Measurements from ENCODE around the gene CD79A.

The CD79A gene

DNA sequence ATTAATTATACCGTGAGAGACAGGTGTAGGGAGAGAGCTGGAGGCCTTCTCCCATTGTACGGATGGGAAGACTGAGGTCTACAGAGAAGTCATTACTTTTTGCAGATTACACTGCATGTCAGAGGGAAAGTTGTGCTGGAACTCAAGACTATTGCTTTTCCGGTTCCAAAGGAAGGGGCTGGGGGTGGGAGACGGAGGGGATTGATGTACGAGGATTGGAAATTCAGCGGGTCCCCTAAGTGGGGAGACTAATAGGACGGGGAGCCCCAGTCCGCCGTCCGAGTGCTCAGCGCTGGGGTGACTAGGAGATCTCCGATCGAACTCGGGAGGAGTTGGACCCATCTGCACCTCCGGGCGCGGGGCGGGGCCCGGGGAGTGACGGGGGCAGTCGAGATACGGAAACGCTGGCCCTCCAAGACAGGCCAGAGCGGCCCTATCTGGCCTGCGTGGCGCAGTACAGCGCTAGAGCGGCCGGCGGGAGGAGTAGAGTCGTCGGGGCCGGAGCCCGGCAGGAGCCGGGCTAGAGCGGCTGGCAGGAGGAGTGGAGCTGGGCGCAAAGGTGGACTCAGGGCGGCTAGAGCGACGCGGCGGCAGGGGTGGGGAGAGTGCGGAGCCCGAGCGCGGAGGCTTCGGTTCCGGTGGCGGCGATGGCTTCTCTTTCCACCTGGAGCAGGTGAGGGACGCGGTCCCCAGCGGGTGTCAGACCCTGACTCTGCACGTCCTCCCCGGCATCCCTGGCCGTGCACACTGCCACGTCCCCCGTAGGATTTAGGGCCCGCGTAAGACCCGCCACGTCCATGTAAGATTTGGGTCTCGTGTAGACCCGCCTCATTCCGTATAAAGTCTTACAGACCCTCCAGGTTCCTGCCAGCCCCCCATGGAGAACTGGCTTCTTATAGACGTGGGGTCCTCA is 7.0 kb downstream of the CD79A start:
- DNase-seq (ENCODE audit: low read depth): peak; percentile 93

DNA sequence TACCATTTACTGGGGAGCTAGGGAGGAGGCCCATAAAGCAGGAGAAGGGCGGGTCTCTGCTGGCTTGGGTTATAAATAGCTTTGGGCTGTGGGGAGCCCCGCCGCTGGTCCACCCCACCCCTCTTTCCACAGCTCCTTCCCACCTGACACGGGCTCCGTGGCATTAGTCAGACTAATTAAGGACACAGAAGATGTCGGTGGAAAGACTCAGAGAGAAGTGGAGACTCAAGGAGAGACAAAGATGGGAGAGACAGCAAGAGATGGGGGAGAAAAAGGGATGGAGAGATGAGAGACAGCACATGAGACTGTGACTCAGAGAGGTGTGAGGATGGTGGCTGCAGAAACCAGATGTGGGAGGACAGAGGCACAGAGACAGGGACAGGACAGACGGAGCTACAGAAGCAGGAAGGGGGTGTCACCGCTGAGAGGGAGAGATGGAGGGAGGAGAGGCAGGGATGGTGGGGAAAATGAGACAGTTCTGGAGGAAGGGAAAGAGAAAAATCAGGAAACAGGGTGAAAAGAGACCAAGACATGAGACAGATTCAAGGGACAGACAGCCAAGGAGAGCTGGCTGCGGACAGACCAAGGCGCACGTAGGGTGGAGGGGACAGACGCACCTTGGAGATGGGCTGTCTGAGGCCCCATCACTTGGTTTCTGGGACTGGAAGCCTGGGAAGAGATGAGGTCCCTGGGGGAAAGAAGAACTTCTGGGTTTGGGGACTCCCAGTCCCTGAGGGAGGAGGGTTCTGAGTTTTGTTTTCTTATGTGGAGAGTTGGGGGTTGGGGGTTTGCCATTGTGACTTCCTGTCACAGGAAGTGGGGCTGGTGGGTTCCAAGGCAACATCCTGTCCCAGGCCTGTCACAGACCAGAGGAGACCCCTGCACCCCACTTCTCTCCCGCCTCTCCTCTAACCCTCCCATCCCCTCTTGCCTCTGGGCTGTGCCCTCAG is 10.0 kb downstream of the CD79A start:
- no peak for DNase-seq (ENCODE audit: low read depth)

GRCh38 chr19:41887711-41888382 is 10.8 kb downstream of the CD79A start:
- DNase-seq (ENCODE audit: low read depth): peak; percentile 81

DNA sequence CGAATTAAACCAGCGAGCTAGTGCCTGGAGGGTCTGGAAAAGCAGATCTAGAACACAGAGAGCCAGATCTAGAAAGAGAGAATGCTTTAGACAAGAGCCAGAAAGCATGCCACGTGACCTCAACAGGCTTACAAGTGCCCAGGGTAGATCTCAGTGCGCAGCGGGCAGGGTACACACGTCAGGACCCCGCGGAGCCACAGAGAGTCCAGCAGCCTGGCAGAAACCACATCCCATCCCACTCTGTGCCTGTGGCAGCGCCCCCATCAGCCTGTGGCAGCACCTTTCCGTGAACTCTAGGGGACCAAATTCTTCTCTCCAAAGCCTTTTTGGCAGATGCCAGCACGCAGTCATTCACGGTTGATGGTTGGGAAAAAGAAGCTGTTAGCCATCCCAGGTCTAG is 11.8 kb downstream of the CD79A start:
- no peak for DNase-seq (ENCODE audit: low read depth)

GRCh38 chr19:41889896-41890295 is 12.8 kb downstream of the CD79A start:
- no peak for DNase-seq (ENCODE audit: low read depth)

GRCh38 chr19:41890936-41891335 is 13.9 kb downstream of the CD79A start:
- no peak for DNase-seq (ENCODE audit: low read depth)

DNA sequence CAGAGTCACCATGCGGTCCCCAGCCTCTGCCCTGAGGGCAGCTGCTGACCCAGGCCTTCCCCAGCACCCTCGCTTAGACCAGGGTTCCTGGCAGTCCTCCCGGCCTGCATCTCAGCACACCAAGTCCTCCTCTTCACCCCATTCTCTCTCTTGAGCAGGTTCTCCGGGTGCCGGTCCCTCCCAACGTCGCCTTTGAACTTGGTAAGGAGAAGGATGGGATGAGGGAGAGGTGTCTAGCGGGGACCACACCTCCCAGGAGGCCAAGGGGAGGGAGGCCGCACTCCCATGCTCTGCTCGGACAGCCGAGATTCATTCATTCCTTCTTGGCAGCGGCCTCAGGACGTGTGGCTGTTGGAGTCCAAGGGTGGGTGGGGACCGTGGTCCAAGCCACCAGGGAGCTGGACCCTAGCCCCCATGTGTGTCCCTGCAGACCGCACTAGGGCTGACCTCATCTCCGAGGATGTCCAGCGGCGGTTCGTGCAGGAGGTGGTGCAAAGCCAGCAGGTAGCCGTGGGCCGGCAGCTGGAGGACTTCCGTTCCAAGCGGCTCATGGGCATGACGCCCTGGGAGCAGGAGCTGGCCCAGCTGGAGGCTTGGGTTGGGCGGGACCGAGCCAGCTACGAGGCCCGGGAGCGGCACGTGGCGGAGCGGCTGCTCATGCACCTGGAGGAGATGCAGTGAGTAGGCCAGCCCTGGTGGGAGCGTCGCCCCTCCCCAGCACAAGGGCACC is 15.3 kb downstream of the CD79A start:
- no peak for DNase-seq (ENCODE audit: low read depth)

DNA sequence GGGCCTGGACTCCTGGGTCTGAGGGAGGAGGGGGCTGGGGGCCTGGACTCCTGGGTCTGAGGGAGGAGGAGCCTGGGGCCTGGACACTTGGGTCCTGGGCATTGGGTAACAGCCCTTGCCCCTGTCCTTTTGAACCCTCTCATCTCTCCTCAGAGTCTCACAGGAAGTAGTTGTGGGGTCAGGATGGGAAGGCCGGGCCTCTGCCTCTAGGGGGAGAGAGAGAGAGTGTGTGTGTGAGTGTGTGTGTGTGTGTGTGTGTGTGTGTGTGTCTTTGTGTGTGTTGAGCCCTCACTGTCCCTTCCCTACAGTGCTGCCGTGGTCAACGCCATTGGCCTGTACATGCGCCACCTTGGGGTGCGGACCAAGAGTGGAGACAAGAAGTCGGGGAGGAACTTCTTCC is 16.8 kb downstream of the CD79A start:
- no peak for DNase-seq (ENCODE audit: low read depth)

DNA sequence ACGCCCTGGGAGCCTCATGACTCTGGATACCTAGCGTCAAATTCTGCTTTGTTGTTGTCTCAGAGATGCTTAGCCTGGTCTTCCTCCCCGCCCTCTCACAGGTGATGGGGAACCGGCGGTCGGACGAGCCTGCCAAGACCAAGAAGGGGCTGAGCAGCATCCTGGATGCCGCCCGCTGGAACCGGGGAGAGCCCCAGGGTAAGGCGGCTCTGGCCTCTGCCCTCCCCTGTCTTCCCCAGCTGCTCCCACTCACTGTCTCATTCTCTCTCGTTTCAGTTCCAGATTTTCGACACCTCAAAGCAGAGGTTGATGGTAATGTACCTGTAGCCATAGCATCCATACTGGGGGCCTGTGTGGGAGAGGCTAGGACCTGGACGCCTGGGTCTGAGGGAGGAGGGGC is 17.3 kb downstream of the CD79A start:
- no peak for DNase-seq (ENCODE audit: low read depth)

GRCh38 chr19:41895745-41896580 is 18.9 kb downstream of the CD79A start:
- no peak for DNase-seq (ENCODE audit: low read depth)

DNA sequence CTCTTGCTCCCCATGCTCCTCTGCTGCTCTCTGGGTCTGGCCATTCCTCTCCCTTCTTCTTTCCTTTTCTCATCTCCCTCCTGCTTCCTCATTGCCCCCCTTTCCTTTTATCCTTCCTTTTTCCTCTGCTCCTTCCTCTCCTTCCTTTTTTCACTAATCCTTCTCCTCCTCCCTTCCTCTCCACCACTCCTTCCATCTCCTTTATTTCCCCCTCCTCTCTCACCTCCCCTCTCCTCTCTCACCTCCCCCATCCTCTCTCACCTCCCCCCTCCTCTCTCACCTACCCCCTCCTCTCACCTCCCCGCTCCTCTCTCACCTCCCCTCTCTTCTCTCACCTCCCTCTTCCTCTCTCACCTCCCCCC is 19.5 kb downstream of the CD79A start:
- no peak for DNase-seq (ENCODE audit: low read depth)

- no peak for DNase-seq (ENCODE audit: low read depth)
Measured at GRCh38 chr19:41897181-41897580, 20.1 kb downstream of the CD79A start.

- no peak for DNase-seq (ENCODE audit: low read depth)
Measured at GRCh38 chr19:41897820-41898219, 20.7 kb downstream of the CD79A start.

DNA sequence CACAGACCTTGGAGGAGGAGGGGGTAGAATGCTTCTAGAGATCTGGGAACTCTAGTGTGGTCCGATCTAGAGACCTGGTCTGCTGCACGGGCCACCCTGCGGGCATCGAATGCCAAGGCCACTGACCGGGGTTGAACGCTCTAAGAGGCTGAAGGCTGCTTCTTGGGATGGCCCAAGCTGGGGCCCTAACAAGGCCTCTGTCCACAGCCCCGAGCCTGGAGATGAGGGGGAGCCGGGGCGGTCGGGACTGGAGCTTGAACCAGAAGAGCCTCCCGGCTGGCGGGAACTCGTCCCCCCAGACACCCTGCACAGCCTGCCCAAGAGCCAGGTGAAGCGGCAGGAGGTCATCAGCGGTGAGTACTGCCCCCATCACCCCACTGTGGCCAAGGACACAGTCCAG is 21.2 kb downstream of the CD79A start:
- DNase-seq (ENCODE audit: low read depth): no peak

DNA sequence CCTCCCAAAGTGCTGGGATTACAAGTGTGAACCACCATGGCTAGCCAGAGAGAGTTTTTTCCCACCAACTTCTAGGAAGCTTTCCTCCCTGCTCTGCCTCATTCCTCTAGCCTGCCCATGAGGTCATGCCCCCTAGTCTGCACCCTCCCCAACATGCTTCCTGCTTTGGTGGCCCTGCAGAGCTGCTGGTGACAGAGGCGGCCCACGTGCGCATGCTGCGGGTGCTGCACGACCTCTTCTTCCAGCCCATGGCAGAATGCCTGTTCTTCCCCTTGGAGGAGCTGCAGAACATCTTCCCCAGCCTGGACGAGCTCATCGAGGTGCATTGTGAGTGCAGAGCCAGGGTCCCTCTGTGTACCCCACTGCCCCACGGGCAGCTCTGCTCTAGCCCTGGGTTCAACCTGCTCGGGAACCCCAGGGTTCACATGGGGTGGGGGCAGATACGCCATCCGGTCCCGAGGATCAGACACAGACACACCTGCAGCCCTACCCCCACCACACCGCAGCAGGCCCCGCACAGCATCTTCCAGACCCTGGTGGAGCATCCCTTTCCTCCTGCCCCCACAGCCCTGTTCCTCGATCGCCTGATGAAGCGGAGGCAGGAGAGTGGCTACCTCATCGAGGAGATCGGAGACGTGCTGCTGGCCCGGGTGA is 24.8 kb downstream of the CD79A start:
- DNase-seq (ENCODE audit: low read depth): no peak

- DNase-seq (ENCODE audit: low read depth): no peak
Measured at GRCh38 chr19:41902594-41902993, 25.5 kb downstream of the CD79A start.

DNA sequence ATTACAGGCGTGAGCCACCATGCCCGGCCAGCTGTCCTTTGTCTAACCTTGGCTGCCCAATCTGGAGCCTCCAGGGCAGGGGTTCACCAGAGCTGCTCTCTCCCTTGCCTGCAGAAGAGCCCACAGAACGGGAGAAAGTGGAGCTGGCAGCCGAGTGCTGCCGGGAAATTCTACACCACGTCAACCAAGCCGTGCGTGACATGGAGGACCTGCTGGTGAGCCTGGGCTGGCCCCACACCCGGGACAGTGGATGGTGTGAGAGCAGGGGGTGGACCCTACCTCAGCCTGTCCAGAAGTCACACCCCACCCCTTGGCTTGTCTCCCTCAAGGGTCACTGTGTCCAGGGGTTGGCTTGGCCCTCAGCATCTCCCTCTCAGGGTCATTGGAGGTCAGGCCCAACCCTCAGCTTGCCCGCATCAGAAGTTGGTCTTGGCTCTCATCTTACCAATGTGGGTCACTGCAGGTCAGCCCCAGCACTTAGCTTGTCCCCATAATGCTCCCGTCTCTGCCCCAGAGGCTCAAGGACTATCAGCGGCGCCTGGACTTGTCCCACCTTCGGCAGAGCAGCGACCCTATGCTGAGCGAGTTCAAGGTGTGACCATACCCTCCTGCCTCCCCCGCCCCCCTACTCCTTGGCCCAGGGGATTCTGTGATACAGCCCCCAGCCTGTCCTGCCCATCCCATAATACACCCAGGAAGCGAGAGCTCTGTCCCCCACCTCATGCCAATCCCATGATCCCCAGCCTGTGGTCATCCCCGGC is 26.3 kb downstream of the CD79A start:
- no peak for DNase-seq (ENCODE audit: low read depth)

GRCh38 chr19:41904118-41904870 is 27.2 kb downstream of the CD79A start:
- no peak for DNase-seq (ENCODE audit: low read depth)

Data from activated T-cell treated with anti-CD3 and anti-CD28 coated beads for 48 hours (primary cell).